Neural progenitor cell (in vitro differentiated cells): ENCODE data around the gene AGAP9. TPM values are rescaled to one million over a fixed set of nuclear protein-coding genes. Genes with fewer than 3 reads are reported as not detected.

ENCODE experiments used
- DNase-seq: peaks from one replicate; pipeline ENCODE4 v3.0.0-alpha.2; 2016; ENCODE audit warnings: low spot score
- H2AFZ ChIP-seq: fragments of 200-600 bp; sonication (generic); replicated peaks from 2 replicates; pipeline ENCODE4 v1.6.1; 2016; ENCODE audit warnings: antibody characterized with exemption
- H3F3A ChIP-seq: fragments of 200-600 bp; sonication (generic); 2 replicates; pipeline ENCODE4 v1.6.1; 2016; ENCODE audit warnings: antibody characterized with exemption, low read depth
- H3K27ac ChIP-seq: fragments of 200-600 bp; sonication (generic); 2 replicates; pipeline ENCODE4 v1.5.1; 2016; ENCODE audit warnings: mild to moderate bottlenecking
- H3K27me3 ChIP-seq: fragments of 200-600 bp; sonication (generic); 2 replicates; pipeline ENCODE4 v1.6.1; 2016; ENCODE audit warnings: mild to moderate bottlenecking, moderate library complexity
- H3K36me3 ChIP-seq: fragments of 200-600 bp; sonication (generic); 2 replicates; pipeline ENCODE4 v1.5.1; 2016
- H3K4me1 ChIP-seq: fragments of 200-600 bp; sonication (generic); 2 replicates; pipeline ENCODE4 v1.6.1; 2016; ENCODE audit warnings: mixed run types
- H3K4me2 ChIP-seq: fragments of 200-600 bp; sonication (generic); 2 replicates; pipeline ENCODE4 v1.6.1; 2016
- H3K4me3 ChIP-seq: fragments of 200-600 bp; sonication (generic); 2 replicates; pipeline ENCODE4 v1.5.1; 2016
- H3K79me2 ChIP-seq: fragments of 200-600 bp; sonication (generic); 2 replicates; pipeline ENCODE4 v1.6.1; 2016; ENCODE audit warnings: low read depth
- H3K9ac ChIP-seq: fragments of 200-600 bp; sonication (generic); 2 replicates; pipeline ENCODE4 v1.6.1; 2016
- H3K9me3 ChIP-seq: fragments of 200-600 bp; sonication (generic); 2 replicates; pipeline ENCODE4 v1.5.1; 2016; ENCODE audit warnings: low read depth
- H4K20me1 ChIP-seq: fragments of 200-600 bp; sonication (generic); 2 replicates; pipeline ENCODE4 v1.6.1; 2016; ENCODE audit warnings: low read depth
- H3K27ac Mint-ChIP-seq: 3 replicates; pipeline ENCODE4 v1.8.0; 2021; ENCODE audit warnings: mixed read lengths
- H3K27me3 Mint-ChIP-seq: 2 replicates; pipeline ENCODE4 v1.8.0; 2022; ENCODE audit warnings: low read depth, mild to moderate bottlenecking, inconsistent platforms, moderate library complexity, mixed read lengths; ENCODE audit not compliant: insufficient read depth
- H3K36me3 Mint-ChIP-seq: 3 replicates; pipeline ENCODE4 v1.8.0; 2021; ENCODE audit warnings: mixed read lengths
- H3K4me1 Mint-ChIP-seq: 3 replicates; pipeline ENCODE4 v1.8.0; 2021; ENCODE audit warnings: mixed read lengths
- H3K4me3 Mint-ChIP-seq: 3 replicates; pipeline ENCODE4 v1.8.0; 2021; ENCODE audit warnings: mild to moderate bottlenecking, moderate library complexity, mixed read lengths
- H3K9me3 Mint-ChIP-seq: 3 replicates; pipeline ENCODE4 v1.8.0; 2020; ENCODE audit warnings: mixed read lengths
- CTCF ChIP-seq: fragments of 200-600 bp; sonication (generic); IDR thresholded peaks from 2 replicates; pipeline ENCODE4 v1.5.1; 2017; ENCODE audit warnings: antibody characterized with exemption, mild to moderate bottlenecking
- EZH2 ChIP-seq: fragments of 200-600 bp; sonication (generic); IDR thresholded peaks from 2 replicates; pipeline ENCODE4 v1.6.1; 2017; ENCODE audit warnings: antibody characterized with exemption, mild to moderate bottlenecking, moderate library complexity
- EZH2phosphoT487 ChIP-seq: fragments of 200-600 bp; sonication (generic); IDR thresholded peaks from 2 replicates; pipeline ENCODE4 v1.6.1; 2017; ENCODE audit warnings: antibody characterized with exemption
- total RNA-seq: library from RNA; depleted of rRNA; stranded (reverse); fragments of >200 nt; gene quantifications from 2 replicates; pipeline ENCODE4 v1.2.3, GENCODE V29; 2015; ENCODE audit warnings: low replicate concordance

Gene AGAP9
- total RNA-seq, 1 donor from 2014 or later: 11.5 TPM

- Mint-ChIP-seq H3K27ac (no peak overlapping the region), H3K27me3 (peaks cover 8% of the 10 kb centered on the region), H3K4me3 (no peak overlapping the region), H3K4me1 (peaks cover 8% of the 10 kb centered on the region), H3K36me3 (no peaks in the 10 kb centered on the region), H3K9me3 (no peaks in the 10 kb centered on the region)
- Histone ChIP-seq H3K4me3 (no peak overlapping the region), H3K4me2 (no peak overlapping the region), H2AFZ (no peak overlapping the region), H3K27ac (no peak overlapping the region), H3K4me1 (no peaks in the 10 kb centered on the region), H3K36me3 (no peaks in the 10 kb centered on the region), H3K9me3 (no peaks in the 10 kb centered on the region), H3K79me2 (no peaks in the 10 kb centered on the region), H3K27me3 (no peaks in the 10 kb centered on the region), H3F3A (no peaks in the 10 kb centered on the region), H4K20me1 (no peaks in the 10 kb centered on the region), H3K9ac (no peak overlapping the region)
- DNase-seq: no peak
- no peak for TF ChIP-seq CTCF
- no peak for TF ChIP-seq EZH2phosphoT487
- TF ChIP-seq EZH2: no peak
Measured at GRCh38 chr10:47454008-47454779, 69.2 kb downstream of the AGAP9 start.

- H2AFZ ChIP-seq: no peak overlapping the region
- peak overlapping the region; percentile 2 for H3K4me3 Mint-ChIP-seq
- no peak overlapping the region for H3K27ac ChIP-seq
- TF ChIP-seq CTCF: no peak
- TF ChIP-seq EZH2: no peak
- no peak for TF ChIP-seq EZH2phosphoT487
- peak overlapping the region; percentile 53 for H3K27ac Mint-ChIP-seq
- no peak overlapping the region for H3K4me3 ChIP-seq
- H3K79me2 ChIP-seq: no peaks in the 10 kb centered on the region
- H3K27me3 Mint-ChIP-seq: peaks cover 9% of the 10 kb centered on the region
- no peak for DNase-seq
- H3K9me3 ChIP-seq: no peaks in the 10 kb centered on the region
- H3K36me3 ChIP-seq: no peaks in the 10 kb centered on the region
- no peaks in the 10 kb centered on the region for H3F3A ChIP-seq
- H3K4me1 Mint-ChIP-seq: peaks cover 8% of the 10 kb centered on the region
- no peaks in the 10 kb centered on the region for H3K4me1 ChIP-seq
- H4K20me1 ChIP-seq: no peaks in the 10 kb centered on the region
- no peak overlapping the region for H3K9ac ChIP-seq
- no peak overlapping the region for H3K4me2 ChIP-seq
- no peaks in the 10 kb centered on the region for H3K36me3 Mint-ChIP-seq
- no peaks in the 10 kb centered on the region for H3K27me3 ChIP-seq
- H3K9me3 Mint-ChIP-seq: no peaks in the 10 kb centered on the region
Measured at GRCh38 chr10:47453141-47454007, 70.1 kb downstream of the AGAP9 start.

- no peaks in the 10 kb centered on the region for H3K4me1 ChIP-seq
- H3K9ac ChIP-seq: no peak overlapping the region
- H2AFZ ChIP-seq: no peak overlapping the region
- Mint-ChIP-seq H3K27me3 (peaks cover 14% of the 10 kb centered on the region), H3K9me3 (no peaks in the 10 kb centered on the region), H3K4me3 (no peak overlapping the region), H3K27ac (peak overlapping the region; percentile 9), H3K36me3 (no peaks in the 10 kb centered on the region), H3K4me1 (peaks cover 14% of the 10 kb centered on the region)
- no peaks in the 10 kb centered on the region for H3K9me3 ChIP-seq
- H3K27ac ChIP-seq: no peak overlapping the region
- no peak for DNase-seq
- H4K20me1 ChIP-seq: no peaks in the 10 kb centered on the region
- H3K27me3 ChIP-seq: no peaks in the 10 kb centered on the region
- H3K4me3 ChIP-seq: no peak overlapping the region
- H3F3A ChIP-seq: no peaks in the 10 kb centered on the region
- no peak for TF ChIP-seq EZH2phosphoT487
- TF ChIP-seq CTCF: no peak
- TF ChIP-seq EZH2: no peak
- no peak overlapping the region for H3K4me2 ChIP-seq
- no peaks in the 10 kb centered on the region for H3K79me2 ChIP-seq
- H3K36me3 ChIP-seq: no peaks in the 10 kb centered on the region
Measured at GRCh38 chr10:47452495-47453140, 70.8 kb downstream of the AGAP9 start.
